Measurements from ENCODE around the gene ZMAT5.

ZMAT5 gene

DNA sequence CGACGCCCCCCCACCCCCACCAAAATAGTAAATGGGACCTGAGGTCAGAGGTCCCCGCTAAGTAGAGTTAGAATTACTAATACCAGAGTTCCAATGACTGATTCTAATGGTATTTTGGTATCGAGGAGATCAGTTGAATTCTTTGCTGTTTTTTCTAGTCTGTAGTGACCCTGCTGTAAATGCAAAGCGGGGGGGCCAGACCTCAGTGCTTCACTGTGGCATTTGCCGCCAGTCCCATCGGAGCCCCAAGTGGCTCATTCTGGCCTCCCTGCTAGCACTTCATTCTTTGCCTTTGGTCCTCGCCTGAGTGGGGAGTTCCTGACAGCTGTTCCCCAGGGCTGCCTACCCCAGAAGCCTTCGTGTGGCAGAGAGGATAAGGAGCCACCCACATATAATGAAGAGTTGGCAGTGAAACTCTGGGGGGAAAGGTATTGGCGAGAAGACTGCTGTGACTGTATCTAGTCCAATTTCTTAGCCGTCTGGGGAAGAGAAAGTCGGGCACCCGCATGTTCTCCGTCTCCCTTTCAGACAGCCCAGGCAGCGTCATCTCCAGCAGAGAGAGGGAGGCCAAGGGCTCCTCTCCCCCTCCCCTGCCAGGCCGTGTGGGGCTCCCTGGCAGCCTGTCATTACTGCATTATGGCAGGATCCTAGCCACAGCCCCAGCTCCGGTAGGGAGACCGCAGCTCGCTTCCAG is 66.5 kb downstream of the ZMAT5 start:
- Histone ChIP-seq H3K36me3 (ENCODE audit: low read length) (no peaks in the 10 kb centered on the region), H3K9me2 (replicated peaks; ENCODE audit: insufficient read depth, low read length) (no peaks in the 10 kb centered on the region), H3K79me2 (ENCODE audit: insufficient read depth, low read length) (no peaks in the 10 kb centered on the region), H3K27me3 (ENCODE audit: low read length) (no peaks in the 10 kb centered on the region), H3F3A (ENCODE audit: insufficient read depth) (no peaks in the 10 kb centered on the region), H3K4me2 (ENCODE audit: low read depth, low read length, poor library complexity, severe bottlenecking) (no peak overlapping the region), H3K9ac (ENCODE audit: low read length) (no peak overlapping the region), H3K4me3 (ENCODE audit: insufficient read depth, low read length, poor library complexity, severe bottlenecking) (no peak overlapping the region), H4K20me1 (ENCODE audit: low read depth, low read length) (no peaks in the 10 kb centered on the region), H2AFZ (ENCODE audit: low read depth, low read length, severe bottlenecking) (no peak overlapping the region), H3K27ac (ENCODE audit: low read depth, low read length) (no peak overlapping the region), H3K9me3 (ENCODE audit: insufficient read depth, low read length) (no peaks in the 10 kb centered on the region)
- TF ChIP-seq, protein P1, sequence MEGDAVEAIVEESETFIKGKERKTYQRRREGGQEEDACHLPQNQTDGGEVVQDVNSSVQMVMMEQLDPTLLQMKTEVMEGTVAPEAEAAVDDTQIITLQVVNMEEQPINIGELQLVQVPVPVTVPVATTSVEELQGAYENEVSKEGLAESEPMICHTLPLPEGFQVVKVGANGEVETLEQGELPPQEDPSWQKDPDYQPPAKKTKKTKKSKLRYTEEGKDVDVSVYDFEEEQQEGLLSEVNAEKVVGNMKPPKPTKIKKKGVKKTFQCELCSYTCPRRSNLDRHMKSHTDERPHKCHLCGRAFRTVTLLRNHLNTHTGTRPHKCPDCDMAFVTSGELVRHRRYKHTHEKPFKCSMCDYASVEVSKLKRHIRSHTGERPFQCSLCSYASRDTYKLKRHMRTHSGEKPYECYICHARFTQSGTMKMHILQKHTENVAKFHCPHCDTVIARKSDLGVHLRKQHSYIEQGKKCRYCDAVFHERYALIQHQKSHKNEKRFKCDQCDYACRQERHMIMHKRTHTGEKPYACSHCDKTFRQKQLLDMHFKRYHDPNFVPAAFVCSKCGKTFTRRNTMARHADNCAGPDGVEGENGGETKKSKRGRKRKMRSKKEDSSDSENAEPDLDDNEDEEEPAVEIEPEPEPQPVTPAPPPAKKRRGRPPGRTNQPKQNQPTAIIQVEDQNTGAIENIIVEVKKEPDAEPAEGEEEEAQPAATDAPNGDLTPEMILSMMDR (IDR thresholded peaks at IDR 0.05; ENCODE audit: insufficient read depth, low read length, poor library complexity, severe bottlenecking): no peak
- no peak for TF ChIP-seq EZH2phosphoT487 (conservative IDR thresholded peaks at IDR 0.05; ENCODE audit: low read length)

DNA sequence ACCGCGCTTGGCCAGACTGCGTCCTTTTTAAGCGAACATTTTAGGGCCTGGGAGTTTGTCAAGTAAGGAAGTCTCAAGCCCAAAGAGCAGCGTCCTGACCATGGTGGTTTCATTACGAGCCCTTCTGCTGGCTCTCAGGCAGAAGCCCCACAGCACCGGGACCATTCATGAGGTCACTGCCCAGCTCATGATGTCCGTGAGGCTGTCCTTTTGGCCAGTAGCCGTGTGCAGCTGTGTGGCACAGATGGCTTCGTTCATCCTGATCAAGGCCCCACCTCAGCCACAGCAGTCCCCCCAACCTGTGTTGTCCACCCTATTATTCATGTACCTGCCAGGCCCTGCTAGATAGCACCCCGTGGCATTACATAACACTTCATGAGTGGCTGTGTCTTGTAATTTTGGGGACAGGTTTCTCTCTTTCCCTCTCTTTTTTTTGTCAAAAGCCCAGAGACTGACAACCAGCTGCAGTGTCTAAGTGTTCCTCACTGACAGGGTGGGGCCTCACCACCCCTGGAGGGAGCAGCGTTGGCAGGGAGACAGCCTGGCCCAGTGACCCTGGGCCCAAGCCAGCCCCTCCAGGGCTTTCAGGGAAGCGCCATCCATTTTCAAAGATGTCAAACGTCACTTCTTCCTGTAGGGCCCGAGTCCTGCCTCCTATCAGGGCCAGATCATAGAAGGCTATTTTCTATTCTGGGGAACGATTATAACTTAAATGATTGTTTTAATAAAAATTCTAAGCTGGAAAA is 68.8 kb downstream of the ZMAT5 start:
- no peak overlapping the region for H3K9ac ChIP-seq (ENCODE audit: low read length)
- H3K36me3 ChIP-seq (ENCODE audit: low read length): no peaks in the 10 kb centered on the region
- no peaks in the 10 kb centered on the region for H3K9me3 ChIP-seq (ENCODE audit: insufficient read depth, low read length)

DNA sequence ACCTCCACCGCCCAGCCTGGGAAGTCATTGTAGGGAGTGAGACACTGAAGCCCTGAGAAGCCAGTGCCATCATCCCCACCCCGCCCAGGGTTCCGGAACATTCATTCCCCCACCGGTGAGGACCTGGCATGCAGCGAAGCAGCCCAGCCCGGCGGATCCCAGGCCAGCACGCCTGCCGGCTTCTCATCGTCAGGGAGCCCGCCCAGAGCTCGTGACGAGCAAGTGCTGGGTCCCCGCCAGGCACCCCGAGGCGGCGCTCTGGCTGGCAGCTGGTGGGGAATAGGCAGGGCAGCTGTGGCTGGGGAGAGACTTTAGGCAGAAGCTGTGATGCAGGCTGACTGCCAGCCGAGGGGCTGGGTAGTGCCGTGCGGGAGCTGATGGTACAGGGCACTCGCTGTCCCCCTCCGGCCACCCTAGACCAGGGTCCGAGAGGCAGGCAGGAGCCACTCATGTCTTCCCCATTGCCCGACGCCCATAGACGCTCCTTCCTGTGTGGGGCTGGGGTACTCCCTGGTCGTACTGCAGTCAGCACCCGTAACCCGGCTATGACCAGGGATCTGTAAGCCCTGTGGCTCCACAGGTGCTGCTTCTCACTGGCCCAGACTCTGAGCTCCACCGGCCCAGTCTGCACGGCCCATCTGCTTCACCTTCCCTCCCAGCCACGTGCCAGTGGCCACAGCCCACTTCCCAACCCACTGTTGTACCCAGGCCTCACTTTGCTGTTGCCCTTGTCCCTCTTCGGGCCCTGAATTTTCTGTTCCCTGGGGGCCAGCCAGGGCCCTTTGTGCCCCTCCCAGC is 71.5 kb downstream of the ZMAT5 start:
- H3K9ac ChIP-seq (ENCODE audit: low read length): no peak overlapping the region
- TF ChIP-seq EZH2phosphoT487 (conservative IDR thresholded peaks at IDR 0.05; ENCODE audit: low read length): no peak
- TF ChIP-seq, protein P1 (IDR thresholded peaks at IDR 0.05; ENCODE audit: insufficient read depth, low read length, poor library complexity, severe bottlenecking): no peak

More for the DNA sequence above, 68.8 kb downstream of the ZMAT5 start:
- no peaks in the 10 kb centered on the region for H3K27me3 ChIP-seq (ENCODE audit: low read length)
- no peaks in the 10 kb centered on the region for H4K20me1 ChIP-seq (ENCODE audit: low read depth, low read length)
- TF ChIP-seq EZH2phosphoT487 (conservative IDR thresholded peaks at IDR 0.05; ENCODE audit: low read length): no peak
- TF ChIP-seq, protein P1 (IDR thresholded peaks at IDR 0.05; ENCODE audit: insufficient read depth, low read length, poor library complexity, severe bottlenecking): no peak
- no peaks in the 10 kb centered on the region for H3K9me2 ChIP-seq (replicated peaks; ENCODE audit: insufficient read depth, low read length)
- no peaks in the 10 kb centered on the region for H3K79me2 ChIP-seq (ENCODE audit: insufficient read depth, low read length)
- no peak overlapping the region for H2AFZ ChIP-seq (ENCODE audit: low read depth, low read length, severe bottlenecking)
- H3K4me3 ChIP-seq (ENCODE audit: insufficient read depth, low read length, poor library complexity, severe bottlenecking): no peak overlapping the region
- no peak overlapping the region for H3K4me2 ChIP-seq (ENCODE audit: low read depth, low read length, poor library complexity, severe bottlenecking)
- no peak overlapping the region for H3K27ac ChIP-seq (ENCODE audit: low read depth, low read length)
- no peaks in the 10 kb centered on the region for H3F3A ChIP-seq (ENCODE audit: insufficient read depth)

More for the DNA sequence above, 71.5 kb downstream of the ZMAT5 start:
- Histone ChIP-seq H3K4me2 (ENCODE audit: low read depth, low read length, poor library complexity, severe bottlenecking) (no peak overlapping the region), H3K9me3 (ENCODE audit: insufficient read depth, low read length) (no peaks in the 10 kb centered on the region), H3K36me3 (ENCODE audit: low read length) (no peaks in the 10 kb centered on the region), H3K79me2 (ENCODE audit: insufficient read depth, low read length) (no peaks in the 10 kb centered on the region), H3F3A (ENCODE audit: insufficient read depth) (no peaks in the 10 kb centered on the region), H3K27me3 (ENCODE audit: low read length) (no peaks in the 10 kb centered on the region), H3K4me3 (ENCODE audit: insufficient read depth, low read length, poor library complexity, severe bottlenecking) (no peak overlapping the region), H3K27ac (ENCODE audit: low read depth, low read length) (no peak overlapping the region), H3K9me2 (replicated peaks; ENCODE audit: insufficient read depth, low read length) (no peaks in the 10 kb centered on the region), H2AFZ (ENCODE audit: low read depth, low read length, severe bottlenecking) (no peak overlapping the region), H4K20me1 (ENCODE audit: low read depth, low read length) (no peaks in the 10 kb centered on the region)

All from SU-DHL-6 (cell line).